Activated CD4-positive, CD25-positive, alpha-beta regulatory T cell treated with anti-CD3 and anti-CD28 coated beads, Interleukin-2, amount 50 U/mL, for 72 hours (primary cell): ENCODE data around the gene MTCH1.
"Not testable (repeated sequence)": the region's sequence is repeated elsewhere in the genome, so short reads cannot be mapped to it uniquely, and the experiment has no call there.

Experiments
- DNase-seq: peaks from one replicate; pipeline ENCODE4 v3.0.0; 2021

MTCH1 gene

GRCh38 chr6:36946526-36946925 lies 39.5 kb downstream of the MTCH1 start:
- DNase-seq: no peak

GRCh38 chr6:36945301-36945700 lies 40.7 kb downstream of the MTCH1 start:
- no peak for DNase-seq

GRCh38 chr6:36944650-36945049 lies 41.3 kb downstream of the MTCH1 start:
- no peak for DNase-seq

GRCh38 chr6:36942329-36942728 lies 43.7 kb downstream of the MTCH1 start:
- DNase-seq: not testable (repeated sequence)

GRCh38 chr6:36941561-36941960 lies 44.4 kb downstream of the MTCH1 start:
- DNase-seq: not testable (repeated sequence)

GRCh38 chr6:36940027-36940426 lies 46.0 kb downstream of the MTCH1 start:
- DNase-seq: no peak

GRCh38 chr6:36939005-36939404 lies 47.0 kb downstream of the MTCH1 start:
- not testable (repeated sequence) for DNase-seq

GRCh38 chr6:36938536-36938935 lies 47.5 kb downstream of the MTCH1 start:
- no peak for DNase-seq

- no peak for DNase-seq
These were observed 48.1 kb downstream of the MTCH1 start for GRCh38 chr6:36937896-36938295.

GRCh38 chr6:36936824-36937223 lies 49.2 kb downstream of the MTCH1 start:
- DNase-seq: no peak

GRCh38 chr6:36934901-36935300 lies 51.1 kb downstream of the MTCH1 start:
- no peak for DNase-seq

- no peak for DNase-seq
These were observed 52.5 kb downstream of the MTCH1 start for GRCh38 chr6:36933519-36933918.

GRCh38 chr6:36933102-36933501 lies 52.9 kb downstream of the MTCH1 start:
- no peak for DNase-seq

GRCh38 chr6:36930483-36930882 lies 55.5 kb downstream of the MTCH1 start:
- no peak for DNase-seq

- DNase-seq: no peak
These were observed 56.4 kb downstream of the MTCH1 start for GRCh38 chr6:36929607-36930006.

- no peak for DNase-seq
These were observed 56.8 kb downstream of the MTCH1 start for GRCh38 chr6:36929152-36929551.

GRCh38 chr6:36928547-36928918 lies 57.5 kb downstream of the MTCH1 start:
- no peak for DNase-seq

- no peak for DNase-seq
These were observed 58.1 kb downstream of the MTCH1 start for GRCh38 chr6:36927691-36928546.

GRCh38 chr6:36926708-36927513 lies 59.1 kb downstream of the MTCH1 start:
- no peak for DNase-seq

GRCh38 chr6:36925809-36926208 lies 60.2 kb downstream of the MTCH1 start:
- DNase-seq: no peak

GRCh38 chr6:36924778-36925374 lies 61.1 kb downstream of the MTCH1 start:
- DNase-seq: no peak

GRCh38 chr6:36924131-36924530 lies 61.9 kb downstream of the MTCH1 start:
- no peak for DNase-seq

- DNase-seq: no peak
These were observed 65.5 kb downstream of the MTCH1 start for GRCh38 chr6:36920546-36920945.

- no peak for DNase-seq
These were observed 65.9 kb downstream of the MTCH1 start for GRCh38 chr6:36920049-36920448.
